HepG2 (cell line): ENCODE data around the gene EFCAB11. TPM values are rescaled to one million over a fixed set of nuclear protein-coding genes. Genes with fewer than 3 reads are reported as not detected.

Source experiments
- RBM39 ChIP-seq: fragments of 200-400 bp; formaldehyde crosslinking; IDR thresholded peaks from one replicate; pipeline ENCODE4 v1.6.1; 2018; ENCODE audit warnings: antibody characterized with exemption, mild to moderate bottlenecking, low read depth, low read length; ENCODE audit not compliant: poor library complexity, severe bottlenecking
- RFX3 ChIP-seq: IDR thresholded peaks from 2 replicates; pipeline ENCODE4 v1.6.1; 2016; ENCODE audit warnings: missing biosample characterization, missing genetic modification reagents
- TARDBP ChIP-seq: sonication (generic); formaldehyde crosslinking; IDR thresholded peaks from 2 replicates; pipeline ENCODE4 v1.8.0; 2022; ENCODE audit warnings: mild to moderate bottlenecking, missing genetic modification reagents
- ZNF354B ChIP-seq: sonication (generic); formaldehyde crosslinking; IDR thresholded peaks from 2 replicates; pipeline ENCODE4 v1.8.0; 2022; ENCODE audit warnings: mild to moderate bottlenecking, missing genetic modification reagents
- ZNF431 ChIP-seq: sonication (generic); formaldehyde crosslinking; IDR thresholded peaks from 2 replicates; pipeline ENCODE4 v1.9.0; 2022; ENCODE audit warnings: missing genetic modification reagents, low read depth, mild to moderate bottlenecking, borderline replicate concordance
- polyA plus RNA-seq, 8 experiments: library from polyadenylated mRNA; depleted of rRNA in 3 of 8; stranded (reverse) in 7 of 8; unstranded in 1 of 8; fragments of >200 nt; fragmentation: Illumina TruSeq in 4 of 8; extraction: Trizol in 4 of 8; gene quantifications; 2 replicates each; pipeline versions ENCODE4 v1.2.1 to v1.2.3, GENCODE V29; 2011 to 2016; ENCODE audit warnings: low read depth in 4 of 8, missing spikeins in 1 of 8, mixed read lengths in 1 of 8; ENCODE audit not compliant: insufficient read depth in 1 of 8
- total RNA-seq, 5 experiments: library from RNA; depleted of rRNA; stranded (reverse); fragments of >200 nt; fragmentation: Illumina TruSeq; extraction: Trizol; gene quantifications; 2 replicates each; pipeline ENCODE4 v1.2.3, GENCODE V29; 2016; ENCODE audit warnings: low read depth in 1 of 5
- TF ChIP-seq, protein P1 (sequence below): sonication (generic); formaldehyde crosslinking; IDR thresholded peaks from 2 replicates; pipeline ENCODE4 v1.9.0; 2021; ENCODE audit warnings: mild to moderate bottlenecking, missing genetic modification reagents

The EFCAB11 gene
- total and polyA plus RNA-seq, 2 of the 13 experiments (the other 11 are each of a cell fraction or from before 2014, with no cell fraction given) = 8.2 to 31.5 TPM

DNA sequence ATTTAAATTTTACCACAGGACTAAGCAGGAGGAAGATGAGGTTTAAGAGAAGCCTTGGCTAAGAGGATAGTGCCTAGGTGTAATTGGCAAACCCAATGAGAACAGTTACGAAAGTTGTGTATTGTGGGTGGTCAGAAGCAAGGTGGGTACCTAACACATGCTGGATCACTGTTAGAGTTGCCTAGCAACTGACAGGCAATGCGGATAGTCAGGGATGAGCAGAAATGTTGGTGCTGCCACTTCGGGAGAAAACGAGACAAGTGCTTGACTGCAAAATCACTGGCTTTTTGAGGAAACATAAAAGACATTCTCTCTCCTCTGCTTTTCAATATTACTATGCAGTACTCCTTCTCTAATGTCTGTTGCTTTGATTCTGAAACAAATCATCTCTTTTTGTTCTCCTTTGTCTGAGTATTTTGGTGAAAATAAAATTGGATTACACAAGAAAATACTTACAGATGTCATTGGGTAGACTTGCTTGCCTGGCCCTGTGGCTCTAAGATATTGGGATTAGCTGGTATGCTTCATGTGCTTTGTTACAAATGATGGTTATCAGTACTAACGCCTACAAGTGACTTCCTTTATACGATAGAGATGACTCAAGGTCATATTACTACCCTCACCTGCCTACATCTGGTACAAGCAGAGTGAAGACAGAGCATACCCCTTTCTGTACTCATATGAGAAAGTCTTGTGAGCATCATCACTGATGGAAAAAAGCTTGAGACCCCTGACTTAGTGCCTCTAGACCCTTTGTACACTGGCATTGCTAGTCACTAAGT lies 49.2 kb upstream of the EFCAB11 start (continued):
- TF ChIP-seq, protein P1, sequence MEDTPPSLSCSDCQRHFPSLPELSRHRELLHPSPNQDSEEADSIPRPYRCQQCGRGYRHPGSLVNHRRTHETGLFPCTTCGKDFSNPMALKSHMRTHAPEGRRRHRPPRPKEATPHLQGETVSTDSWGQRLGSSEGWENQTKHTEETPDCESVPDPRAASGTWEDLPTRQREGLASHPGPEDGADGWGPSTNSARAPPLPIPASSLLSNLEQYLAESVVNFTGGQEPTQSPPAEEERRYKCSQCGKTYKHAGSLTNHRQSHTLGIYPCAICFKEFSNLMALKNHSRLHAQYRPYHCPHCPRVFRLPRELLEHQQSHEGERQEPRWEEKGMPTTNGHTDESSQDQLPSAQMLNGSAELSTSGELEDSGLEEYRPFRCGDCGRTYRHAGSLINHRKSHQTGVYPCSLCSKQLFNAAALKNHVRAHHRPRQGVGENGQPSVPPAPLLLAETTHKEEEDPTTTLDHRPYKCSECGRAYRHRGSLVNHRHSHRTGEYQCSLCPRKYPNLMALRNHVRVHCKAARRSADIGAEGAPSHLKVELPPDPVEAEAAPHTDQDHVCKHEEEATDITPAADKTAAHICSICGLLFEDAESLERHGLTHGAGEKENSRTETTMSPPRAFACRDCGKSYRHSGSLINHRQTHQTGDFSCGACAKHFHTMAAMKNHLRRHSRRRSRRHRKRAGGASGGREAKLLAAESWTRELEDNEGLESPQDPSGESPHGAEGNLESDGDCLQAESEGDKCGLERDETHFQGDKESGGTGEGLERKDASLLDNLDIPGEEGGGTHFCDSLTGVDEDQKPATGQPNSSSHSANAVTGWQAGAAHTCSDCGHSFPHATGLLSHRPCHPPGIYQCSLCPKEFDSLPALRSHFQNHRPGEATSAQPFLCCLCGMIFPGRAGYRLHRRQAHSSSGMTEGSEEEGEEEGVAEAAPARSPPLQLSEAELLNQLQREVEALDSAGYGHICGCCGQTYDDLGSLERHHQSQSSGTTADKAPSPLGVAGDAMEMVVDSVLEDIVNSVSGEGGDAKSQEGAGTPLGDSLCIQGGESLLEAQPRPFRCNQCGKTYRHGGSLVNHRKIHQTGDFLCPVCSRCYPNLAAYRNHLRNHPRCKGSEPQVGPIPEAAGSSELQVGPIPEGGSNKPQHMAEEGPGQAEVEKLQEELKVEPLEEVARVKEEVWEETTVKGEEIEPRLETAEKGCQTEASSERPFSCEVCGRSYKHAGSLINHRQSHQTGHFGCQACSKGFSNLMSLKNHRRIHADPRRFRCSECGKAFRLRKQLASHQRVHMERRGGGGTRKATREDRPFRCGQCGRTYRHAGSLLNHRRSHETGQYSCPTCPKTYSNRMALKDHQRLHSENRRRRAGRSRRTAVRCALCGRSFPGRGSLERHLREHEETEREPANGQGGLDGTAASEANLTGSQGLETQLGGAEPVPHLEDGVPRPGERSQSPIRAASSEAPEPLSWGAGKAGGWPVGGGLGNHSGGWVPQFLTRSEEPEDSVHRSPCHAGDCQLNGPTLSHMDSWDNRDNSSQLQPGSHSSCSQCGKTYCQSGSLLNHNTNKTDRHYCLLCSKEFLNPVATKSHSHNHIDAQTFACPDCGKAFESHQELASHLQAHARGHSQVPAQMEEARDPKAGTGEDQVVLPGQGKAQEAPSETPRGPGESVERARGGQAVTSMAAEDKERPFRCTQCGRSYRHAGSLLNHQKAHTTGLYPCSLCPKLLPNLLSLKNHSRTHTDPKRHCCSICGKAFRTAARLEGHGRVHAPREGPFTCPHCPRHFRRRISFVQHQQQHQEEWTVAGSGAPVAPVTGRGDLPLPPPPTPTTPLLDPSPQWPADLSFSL (CRISPR knock-in tag) = no peak
- TF ChIP-seq RBM39 (no peak), ZNF354B (CRISPR knock-in tag) (no peak), RFX3 (CRISPR knock-in tag) (no peak), TARDBP (CRISPR knock-in tag) (no peak), ZNF431 (no peak)
